Loucy (cell line): ENCODE data around the gene LDLRAD4.
A peak's percentile ranks its signal among the peaks of the same experiment; 100 is the strongest.

Experiments
- H2AFZ ChIP-seq: fragments of 200-600 bp; sonication (generic); 2 replicates; pipeline ENCODE4 v1.6.0; 2016; ENCODE audit warnings: antibody characterized with exemption, mild to moderate bottlenecking, low read length, moderate library complexity
- H3F3A ChIP-seq: fragments of 200-600 bp; 2 replicates; pipeline ENCODE4 v1.6.0; 2016; ENCODE audit warnings: antibody characterized with exemption, low read depth, mild to moderate bottlenecking
- H3K27me3 ChIP-seq: fragments of 200-600 bp; sonication (generic); 2 replicates; pipeline ENCODE4 v1.6.1; 2014; ENCODE audit warnings: low read length, mild to moderate bottlenecking; ENCODE audit not compliant: insufficient read depth, poor library complexity, severe bottlenecking
- H3K36me3 ChIP-seq: fragments of 200-600 bp; sonication (generic); 2 replicates; pipeline ENCODE4 v1.6.1; 2016; ENCODE audit warnings: low read length; ENCODE audit not compliant: insufficient read depth
- H3K4me1 ChIP-seq: fragments of 200-600 bp; sonication (generic); 2 replicates; pipeline ENCODE4 v1.5.1; 2014; ENCODE audit warnings: low read length, mild to moderate bottlenecking; ENCODE audit not compliant: insufficient read depth, poor library complexity, severe bottlenecking
- H3K4me2 ChIP-seq: fragments of 200-600 bp; sonication (generic); 2 replicates; pipeline ENCODE4 v1.6.0; 2014; ENCODE audit warnings: antibody characterized with exemption, low read length, low read depth, mild to moderate bottlenecking; ENCODE audit not compliant: poor library complexity, severe bottlenecking
- H3K4me3 ChIP-seq: fragments of 200-600 bp; sonication (generic); 2 replicates; pipeline ENCODE4 v1.5.1; 2014; ENCODE audit warnings: low read length, mild to moderate bottlenecking, mixed read lengths; ENCODE audit not compliant: poor library complexity, severe bottlenecking
- H3K79me2 ChIP-seq: fragments of 200-600 bp; sonication (generic); 2 replicates; pipeline ENCODE4 v1.6.1; 2014; ENCODE audit warnings: low read length; ENCODE audit not compliant: insufficient read depth
- H3K9ac ChIP-seq: fragments of 200-600 bp; sonication (generic); 2 replicates; pipeline ENCODE4 v1.6.0; 2014; ENCODE audit warnings: mild to moderate bottlenecking, low read depth, low read length, moderate library complexity; ENCODE audit not compliant: poor library complexity, severe bottlenecking
- H3K9me2 ChIP-seq: fragments of 200-600 bp; sonication (generic); replicated peaks from 2 replicates; pipeline ENCODE4 v1.6.1; 2016; ENCODE audit warnings: low read depth, low read length, mixed read lengths
- H3K9me3 ChIP-seq: fragments of 200-600 bp; sonication (generic); 2 replicates; pipeline ENCODE4 v1.6.1; 2014; ENCODE audit warnings: mild to moderate bottlenecking, antibody characterized with exemption, low read length, low read depth; ENCODE audit not compliant: insufficient read depth
- H4K20me1 ChIP-seq: fragments of 200-600 bp; sonication (generic); 2 replicates; pipeline ENCODE4 v1.6.0; 2014; ENCODE audit warnings: antibody characterized with exemption, low read length, mild to moderate bottlenecking; ENCODE audit not compliant: insufficient read depth, poor library complexity, severe bottlenecking
- EZH2phosphoT487 ChIP-seq: fragments of 200-600 bp; IDR thresholded peaks from 2 replicates; pipeline ENCODE4 v1.6.1; 2018; ENCODE audit warnings: antibody characterized with exemption, mild to moderate bottlenecking, moderate library complexity, borderline replicate concordance
- TF ChIP-seq, protein P1 (sequence below): fragments of 200-600 bp; sonication (generic); conservative IDR thresholded peaks from 2 replicates; pipeline ENCODE4 v1.5.1; 2014; ENCODE audit warnings: mild to moderate bottlenecking, antibody characterized with exemption, low read length

Gene LDLRAD4

DNA sequence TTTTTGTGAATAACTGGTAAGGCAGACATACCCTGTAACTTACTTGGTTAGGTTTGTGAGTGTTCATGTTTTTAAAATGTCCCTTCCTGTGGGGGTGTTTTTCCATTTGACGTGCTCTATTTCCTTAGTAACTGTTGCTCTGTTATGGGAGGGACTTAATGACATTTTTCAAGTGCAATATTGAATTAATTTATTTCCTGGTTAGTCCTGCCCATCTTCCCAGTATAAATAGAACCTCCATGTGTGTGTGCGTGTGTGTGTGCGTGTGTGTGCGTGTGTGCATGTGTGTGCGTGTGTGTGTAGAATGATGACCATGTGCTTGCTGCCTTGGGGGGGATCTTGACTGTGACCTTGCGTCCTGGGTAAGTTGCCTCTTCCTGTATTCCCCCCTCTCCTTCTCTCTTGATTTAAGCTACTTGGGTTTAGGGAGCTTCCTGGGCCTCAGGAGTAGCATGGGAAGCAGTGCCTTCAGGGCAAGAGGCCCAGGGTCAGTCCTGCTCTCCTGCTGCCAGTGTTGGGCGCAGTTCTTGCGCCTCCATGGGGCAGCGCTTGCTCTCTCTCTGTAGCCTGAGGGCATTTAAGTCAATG, 163.9 kb downstream of the LDLRAD4 start:
- Histone ChIP-seq H3K4me3 (peak overlapping the region; percentile 14), H3K9me3 (no peaks in the 10 kb centered on the region), H2AFZ (no peak overlapping the region), H3K36me3 (no peaks in the 10 kb centered on the region), H3K4me1 (peaks cover 40% of the 10 kb centered on the region), H3K4me2 (peak overlapping the region; percentile 56), H4K20me1 (no peaks in the 10 kb centered on the region), H3K79me2 (0 out of 2 replicates have a peak, but pooled peaks cover 10% of the 10 kb centered on the region), H3K27me3 (no peaks in the 10 kb centered on the region), H3F3A (no peaks in the 10 kb centered on the region), H3K9me2 (no peaks in the 10 kb centered on the region), H3K9ac (peak overlapping the region; percentile 51)
- TF ChIP-seq, protein P1, sequence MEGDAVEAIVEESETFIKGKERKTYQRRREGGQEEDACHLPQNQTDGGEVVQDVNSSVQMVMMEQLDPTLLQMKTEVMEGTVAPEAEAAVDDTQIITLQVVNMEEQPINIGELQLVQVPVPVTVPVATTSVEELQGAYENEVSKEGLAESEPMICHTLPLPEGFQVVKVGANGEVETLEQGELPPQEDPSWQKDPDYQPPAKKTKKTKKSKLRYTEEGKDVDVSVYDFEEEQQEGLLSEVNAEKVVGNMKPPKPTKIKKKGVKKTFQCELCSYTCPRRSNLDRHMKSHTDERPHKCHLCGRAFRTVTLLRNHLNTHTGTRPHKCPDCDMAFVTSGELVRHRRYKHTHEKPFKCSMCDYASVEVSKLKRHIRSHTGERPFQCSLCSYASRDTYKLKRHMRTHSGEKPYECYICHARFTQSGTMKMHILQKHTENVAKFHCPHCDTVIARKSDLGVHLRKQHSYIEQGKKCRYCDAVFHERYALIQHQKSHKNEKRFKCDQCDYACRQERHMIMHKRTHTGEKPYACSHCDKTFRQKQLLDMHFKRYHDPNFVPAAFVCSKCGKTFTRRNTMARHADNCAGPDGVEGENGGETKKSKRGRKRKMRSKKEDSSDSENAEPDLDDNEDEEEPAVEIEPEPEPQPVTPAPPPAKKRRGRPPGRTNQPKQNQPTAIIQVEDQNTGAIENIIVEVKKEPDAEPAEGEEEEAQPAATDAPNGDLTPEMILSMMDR: no peak
- no peak for TF ChIP-seq EZH2phosphoT487

DNA sequence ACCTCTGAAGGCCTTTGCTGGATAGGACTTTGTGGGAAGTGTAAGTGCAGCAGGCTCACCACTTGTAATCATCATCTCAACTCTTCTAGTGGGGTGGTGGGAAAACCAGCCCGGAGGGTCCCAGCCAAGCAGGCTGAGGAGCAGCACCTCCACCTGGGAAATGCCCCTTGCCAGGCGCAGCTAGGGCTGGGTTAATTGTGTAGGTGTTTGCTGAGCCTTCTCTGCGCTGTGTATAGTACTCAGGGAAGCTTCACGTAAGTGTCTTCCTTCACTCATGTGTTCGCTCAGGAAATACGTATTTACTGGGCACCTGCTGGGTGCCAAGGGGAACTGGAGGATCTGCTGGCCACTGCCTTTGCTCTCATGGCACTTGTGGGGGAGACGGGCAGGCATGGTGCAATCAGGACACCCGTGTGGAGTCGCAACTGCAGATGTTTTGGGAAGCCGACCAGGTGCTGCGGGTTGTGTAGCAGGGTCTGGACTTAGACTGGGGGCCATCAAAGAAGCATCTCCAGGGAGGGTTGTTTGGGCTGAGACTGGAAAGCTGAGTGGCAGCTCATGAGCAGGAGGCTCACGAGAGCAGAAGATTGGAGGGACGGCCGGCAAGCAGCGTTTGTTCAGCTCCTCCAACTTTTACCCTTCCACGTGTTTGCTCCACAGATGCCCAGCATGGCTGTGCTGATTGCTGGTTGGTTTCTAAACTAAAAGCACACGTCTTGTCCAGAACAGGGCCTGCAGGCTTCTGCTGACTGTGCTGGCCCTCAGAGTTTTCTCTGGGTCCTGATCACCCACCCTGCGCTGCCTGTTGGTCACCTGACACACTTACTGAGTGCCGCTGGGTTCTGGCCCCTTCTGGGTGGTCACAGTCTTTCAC, 164.6 kb downstream of the LDLRAD4 start:
- peaks cover 5% of the 10 kb centered on the region; the same call in 1 of the 2 replicates for H3K36me3 ChIP-seq
- peak overlapping the region; percentile 51 for H3K9ac ChIP-seq

DNA sequence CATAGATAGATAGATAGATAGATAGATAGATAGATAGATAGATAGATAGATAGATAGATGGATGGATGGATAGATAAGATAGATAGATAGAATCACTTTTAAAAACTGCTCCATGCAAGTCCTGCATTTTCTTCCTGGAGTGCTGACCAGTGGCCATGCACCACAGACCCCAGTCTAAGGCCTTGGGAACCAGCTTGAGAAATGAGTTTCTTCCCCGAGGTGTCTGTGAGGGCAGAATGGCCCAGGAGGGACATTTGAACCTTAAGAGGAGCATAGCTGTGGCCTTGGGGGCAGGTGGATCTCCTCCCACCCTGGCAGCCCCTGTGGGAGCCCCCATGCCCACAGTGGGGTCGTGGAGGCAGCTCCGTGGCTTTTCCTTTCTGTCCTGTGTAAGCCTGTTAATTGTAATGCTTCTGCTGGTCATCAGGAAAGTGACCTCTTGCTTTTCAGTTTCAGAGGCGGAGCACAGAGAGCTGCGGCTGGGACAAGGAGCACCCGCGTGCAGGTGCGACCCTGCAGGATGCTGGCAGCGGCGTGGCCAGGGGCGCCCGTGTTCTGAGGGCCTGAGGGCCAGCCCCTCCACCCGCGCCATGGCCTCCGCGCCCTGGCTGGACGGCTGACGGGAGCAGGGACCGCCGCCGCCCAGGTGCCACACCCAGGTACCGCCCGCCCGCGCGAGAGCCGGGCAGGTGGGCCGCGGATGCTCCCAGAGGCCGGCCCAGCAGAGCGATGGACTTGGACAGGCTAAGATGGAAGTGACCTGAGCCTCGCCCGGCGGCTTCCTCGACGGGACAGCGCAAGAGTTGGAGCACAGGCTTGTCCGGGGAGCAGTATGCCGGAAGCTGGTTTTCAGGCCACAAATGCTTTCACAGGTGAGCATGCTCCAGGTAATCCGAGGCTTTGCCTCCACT, 168.6 kb downstream of the LDLRAD4 start:
- no peaks in the 10 kb centered on the region for H3K27me3 ChIP-seq
- no peaks in the 10 kb centered on the region for H4K20me1 ChIP-seq
- no peaks in the 10 kb centered on the region for H3F3A ChIP-seq
- H3K9me2 ChIP-seq: no peaks in the 10 kb centered on the region
- no peaks in the 10 kb centered on the region for H3K79me2 ChIP-seq
- peaks cover 8% of the 10 kb centered on the region; the same call in 1 of the 2 replicates for H3K36me3 ChIP-seq
- H3K9ac ChIP-seq: no peak overlapping the region
- H3K9me3 ChIP-seq: no peaks in the 10 kb centered on the region
- TF ChIP-seq EZH2phosphoT487: no peak
- TF ChIP-seq, protein P1: no peak
- H3K4me3 ChIP-seq: no peak overlapping the region
- peaks cover 11% of the 10 kb centered on the region for H3K4me1 ChIP-seq
- H3K4me2 ChIP-seq: no peak overlapping the region
- H2AFZ ChIP-seq: no peak overlapping the region

More for the DNA sequence above, 164.6 kb downstream of the LDLRAD4 start:
- no peak for TF ChIP-seq EZH2phosphoT487
- TF ChIP-seq, protein P1: no peak
- H4K20me1 ChIP-seq: no peaks in the 10 kb centered on the region
- H2AFZ ChIP-seq: no peak overlapping the region
- H3K4me1 ChIP-seq: peaks cover 33% of the 10 kb centered on the region
- H3F3A ChIP-seq: no peaks in the 10 kb centered on the region
- H3K27me3 ChIP-seq: no peaks in the 10 kb centered on the region
- 0 out of 2 replicates have a peak, but pooled peaks cover 10% of the 10 kb centered on the region for H3K79me2 ChIP-seq
- peak overlapping the region; percentile 56 for H3K4me2 ChIP-seq
- H3K9me2 ChIP-seq: no peaks in the 10 kb centered on the region
- no peak overlapping the region for H3K4me3 ChIP-seq
- H3K9me3 ChIP-seq: no peaks in the 10 kb centered on the region
